KBM-7 (cell line): ENCODE data around the gene KIF16B.

Experiments
- DNase-seq: peaks from one replicate; pipeline ENCODE4 v3.0.0-alpha.2; 2015
- in situ Hi-C: fragments of 300-500 bp; cut with MboI; formaldehyde crosslinking; loops from 2 replicates; pipeline ENCODE4 v1.14.3; 2020; ENCODE audit warnings: low sequenced_read_pairs, low pct_unique_long_range_greater_than_20kb, mixed read lengths

The KIF16B gene

GRCh38 chr20:16560216-16560615, 13.0 kb downstream of the KIF16B start:
- DNase-seq: no peak

GRCh38 chr20:16556301-16556700, 16.9 kb downstream of the KIF16B start:
- in situ Hi-C loops: no loop called here
- DNase-seq: no peak

More at GRCh38 chr20:16560216-16560615, 13.0 kb downstream of the KIF16B start:
- in situ Hi-C loops: no loop called here

- in situ Hi-C loops: no loop called here
- DNase-seq: no peak
Observed at GRCh38 chr20:16555754-16556153, 17.5 kb downstream of the KIF16B start.

- no peak for DNase-seq
- in situ Hi-C loops: no loop called here
Observed at GRCh38 chr20:16554766-16555543, 18.3 kb downstream of the KIF16B start.

DNA sequence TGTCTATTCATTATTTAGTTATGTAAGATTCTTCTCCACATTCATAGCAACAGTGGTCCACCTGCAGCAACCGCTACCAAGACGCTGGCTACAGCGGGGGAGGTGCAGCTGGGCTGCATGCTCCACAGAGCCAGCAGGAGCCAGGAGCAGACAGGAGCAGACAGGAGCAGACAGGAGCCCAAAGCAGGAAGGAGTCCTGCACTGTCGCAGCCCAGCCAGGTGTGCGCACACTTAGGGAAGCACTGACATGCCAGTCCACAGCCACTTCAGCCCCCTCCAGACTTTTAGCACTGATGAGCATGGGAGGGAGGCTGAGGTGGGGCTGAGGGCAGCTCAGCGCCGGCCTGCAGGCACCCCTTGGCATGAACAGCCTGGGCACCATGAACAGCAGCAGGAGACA, 19.6 kb downstream of the KIF16B start:
- no peak for DNase-seq

DNA sequence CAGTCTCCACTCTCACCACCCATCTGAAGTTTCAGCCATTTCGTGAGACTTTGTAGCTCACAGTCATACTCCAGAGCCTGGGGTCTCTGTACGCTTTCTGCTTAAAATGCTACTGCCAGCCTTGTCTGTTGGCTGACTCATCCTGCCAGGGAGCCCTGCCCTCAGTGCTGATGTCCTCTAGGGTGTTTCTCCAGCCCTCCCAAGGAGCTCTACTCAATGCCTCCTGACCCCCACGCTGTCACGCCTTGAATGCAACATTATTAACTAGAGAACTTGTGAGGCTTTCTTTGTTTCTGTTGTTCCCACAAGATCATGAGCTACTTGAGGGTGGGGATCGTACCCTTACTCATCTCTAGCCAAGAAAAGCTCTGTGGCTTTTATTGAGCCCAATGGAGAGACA, 20.1 kb downstream of the KIF16B start:
- in situ Hi-C loops: no loop called here

More for the DNA sequence above, 19.6 kb downstream of the KIF16B start:
- in situ Hi-C loops: no loop called here

GRCh38 chr20:16552015-16552414, 21.2 kb downstream of the KIF16B start:
- in situ Hi-C loops: no loop called here
- DNase-seq: no peak

More for the DNA sequence above, 20.1 kb downstream of the KIF16B start:
- DNase-seq: no peak

DNA sequence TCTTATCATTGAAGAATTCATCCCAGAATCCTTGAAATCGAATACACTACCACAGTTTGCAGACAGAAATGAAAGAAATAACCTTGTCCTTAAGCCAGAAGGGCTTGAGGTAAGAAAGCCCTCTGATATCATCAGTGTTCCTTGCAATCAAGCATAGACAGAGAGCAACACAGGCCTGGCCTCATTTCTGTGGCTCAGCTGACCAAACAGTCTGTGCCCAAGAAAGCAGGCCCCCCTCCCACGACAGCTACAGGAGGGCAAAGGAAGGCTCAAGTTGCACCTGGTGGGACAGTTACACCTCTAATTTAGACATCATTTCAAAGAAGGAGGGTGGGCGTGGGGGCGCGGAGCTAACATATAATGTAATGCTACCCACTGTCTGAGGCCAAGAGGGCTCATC, 21.6 kb downstream of the KIF16B start:
- in situ Hi-C loops: no loop called here
- DNase-seq: no peak

- in situ Hi-C loops: no loop called here
- DNase-seq: no peak
Observed at GRCh38 chr20:16548068-16548672, 25.1 kb downstream of the KIF16B start.

DNA sequence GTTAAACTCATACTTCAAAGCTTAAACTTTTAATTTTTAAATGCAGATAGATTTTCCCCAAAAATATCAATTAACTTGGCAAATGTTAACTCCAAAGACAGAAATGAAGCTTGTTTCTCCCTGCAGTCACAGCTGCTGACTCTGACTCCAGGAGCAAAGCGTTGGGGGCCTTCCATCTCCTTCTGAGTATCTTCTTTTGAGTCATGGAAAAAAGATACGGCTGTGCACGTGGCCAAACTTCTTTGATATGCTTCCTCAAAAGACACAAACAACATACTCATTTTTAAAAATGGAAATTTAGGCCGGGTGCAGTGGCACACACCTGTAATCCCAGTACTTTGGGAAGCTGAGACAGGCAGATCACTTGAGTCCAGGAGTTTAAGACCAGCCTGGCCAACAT, 28.3 kb downstream of the KIF16B start:
- in situ Hi-C loops: no loop called here
- no peak for DNase-seq

GRCh38 chr20:16542477-16542876, 30.8 kb downstream of the KIF16B start:
- in situ Hi-C loops: no loop called here
- DNase-seq: no peak

DNA sequence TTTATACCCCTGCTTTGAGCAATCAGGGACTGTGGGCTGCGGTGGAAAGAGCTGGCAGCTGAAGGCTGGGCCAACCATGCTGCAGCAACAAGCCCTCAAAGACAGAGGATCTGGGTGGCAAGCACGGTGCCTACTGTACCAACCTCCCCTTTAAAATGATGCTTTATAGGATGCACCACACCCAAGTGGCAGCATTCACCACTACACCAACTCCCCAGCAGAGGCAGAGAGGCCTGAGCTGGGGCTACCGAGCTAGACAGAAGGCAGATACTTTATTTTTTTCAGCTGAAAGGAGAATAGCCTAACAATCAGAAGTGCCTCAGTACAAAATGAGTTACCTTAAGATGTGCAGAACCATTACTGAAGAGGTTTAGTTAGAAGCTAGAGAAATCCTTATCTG, 31.4 kb downstream of the KIF16B start:
- in situ Hi-C loops: no loop called here

DNA sequence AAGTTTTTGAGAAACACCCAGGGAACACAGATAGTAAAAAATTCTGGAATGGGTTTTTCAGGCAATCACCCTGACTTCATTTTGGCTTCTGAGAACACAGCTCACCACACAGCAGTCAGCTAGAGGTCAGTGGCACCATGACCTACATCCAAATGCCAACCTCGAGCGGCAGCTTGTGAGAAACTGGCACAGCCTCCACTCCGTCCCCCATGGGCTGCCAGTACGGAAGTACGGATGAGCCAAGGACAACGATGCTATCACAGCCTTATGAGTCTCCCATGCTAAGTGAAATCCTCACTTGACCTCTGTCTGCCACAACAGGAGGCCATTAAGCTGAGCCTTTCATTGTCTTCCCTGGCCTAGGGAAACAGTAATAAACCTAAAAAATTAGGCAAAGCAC, 32.0 kb downstream of the KIF16B start:
- no peak for DNase-seq
- in situ Hi-C loops: no loop called here

More for the DNA sequence above, 31.4 kb downstream of the KIF16B start:
- no peak for DNase-seq

DNA sequence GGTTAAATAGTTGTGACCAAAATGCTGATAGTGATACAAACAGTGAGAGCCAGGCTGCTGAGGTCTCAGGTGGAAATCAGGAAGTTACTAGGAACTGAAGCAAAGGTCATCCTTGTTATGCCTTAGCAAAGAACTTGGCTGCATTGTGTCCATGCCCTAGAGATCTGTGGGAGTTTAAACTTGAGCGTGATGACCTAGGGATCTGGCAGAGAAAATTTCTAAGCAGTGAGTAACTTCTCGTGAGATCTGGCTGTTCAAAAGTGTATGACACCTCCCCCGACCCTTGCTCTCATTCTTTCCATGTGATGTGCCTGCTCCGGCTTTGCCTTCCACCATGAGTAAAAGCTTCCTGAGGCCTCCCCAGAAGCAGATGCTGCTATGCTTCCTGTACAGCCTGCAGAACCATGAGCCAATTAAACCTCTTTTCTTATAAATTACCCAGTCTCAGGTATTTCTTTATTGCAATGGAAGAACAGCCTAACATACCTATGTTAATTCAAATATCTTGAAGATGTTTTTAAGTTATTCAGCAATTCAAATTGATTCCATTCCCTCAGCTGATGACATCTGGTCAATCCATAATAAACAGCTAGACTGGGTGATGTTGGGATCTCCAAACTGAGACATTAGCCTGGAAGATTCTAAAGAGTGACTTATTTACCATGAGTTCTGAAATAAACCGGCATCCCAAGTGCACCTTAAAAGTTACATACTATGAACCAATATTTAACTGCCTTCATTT, 33.8 kb downstream of the KIF16B start:
- in situ Hi-C loops: no loop called here
- DNase-seq: no peak

- in situ Hi-C loops: no loop called here
- DNase-seq: no peak
Observed at GRCh38 chr20:16538779-16539178, 34.5 kb downstream of the KIF16B start.

DNA sequence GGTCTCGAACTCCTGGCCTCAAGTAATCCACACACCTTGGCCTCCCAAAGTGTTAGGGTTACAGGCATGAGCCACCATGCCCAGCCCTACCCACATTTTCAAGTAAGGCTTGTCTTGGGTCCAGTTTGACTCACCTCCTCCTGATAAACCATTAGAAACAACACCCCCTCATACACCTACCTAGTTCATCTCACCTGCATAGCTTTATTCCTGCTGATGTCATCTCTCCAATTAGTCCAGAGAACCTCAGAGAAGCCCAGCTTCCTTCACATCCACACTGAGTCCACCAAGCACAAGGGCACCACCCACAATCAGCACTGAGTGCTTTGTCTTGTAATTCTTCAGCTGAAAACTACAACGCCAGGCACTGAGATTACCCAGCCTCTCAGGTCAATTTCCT, 35.3 kb downstream of the KIF16B start:
- DNase-seq: no peak
- in situ Hi-C loops: no loop called here

DNA sequence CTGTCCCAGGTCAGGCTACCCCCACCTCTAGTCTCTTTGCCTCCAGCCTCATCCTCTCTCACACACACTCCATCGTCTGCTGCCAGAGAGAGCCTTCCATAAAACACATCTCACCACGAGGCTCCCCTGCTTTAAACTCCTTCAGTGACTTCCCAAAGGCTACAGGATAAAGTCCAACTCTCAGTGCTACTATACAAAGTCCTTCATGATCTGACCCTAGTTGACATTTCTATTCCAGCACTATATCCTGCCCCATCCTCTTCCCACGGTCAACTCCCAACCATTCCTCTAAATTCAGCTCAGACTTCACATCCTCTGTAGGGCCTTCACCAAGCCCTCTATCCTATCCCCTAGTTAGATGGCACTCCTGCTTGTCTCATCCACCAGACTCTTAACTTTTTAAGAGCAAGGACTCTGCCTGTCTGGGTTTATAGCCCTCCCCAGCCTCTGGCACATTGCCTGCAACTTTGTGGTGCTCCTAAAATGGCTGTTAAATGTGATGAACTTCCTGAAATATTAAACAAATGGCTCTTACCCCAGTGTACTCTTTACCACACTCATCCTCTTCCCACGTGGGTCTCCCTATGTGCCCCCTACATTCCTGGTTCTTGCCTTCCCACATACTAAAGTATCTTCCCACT, 36.1 kb downstream of the KIF16B start:
- in situ Hi-C loops: no loop called here
- DNase-seq: peak; percentile 74

- in situ Hi-C loops: no loop called here
- peak; percentile 19 for DNase-seq
Observed at GRCh38 chr20:16535277-16535676, 38.0 kb downstream of the KIF16B start.

- in situ Hi-C loops: no loop called here
Observed at GRCh38 chr20:16533502-16533901, 39.7 kb downstream of the KIF16B start.

DNA sequence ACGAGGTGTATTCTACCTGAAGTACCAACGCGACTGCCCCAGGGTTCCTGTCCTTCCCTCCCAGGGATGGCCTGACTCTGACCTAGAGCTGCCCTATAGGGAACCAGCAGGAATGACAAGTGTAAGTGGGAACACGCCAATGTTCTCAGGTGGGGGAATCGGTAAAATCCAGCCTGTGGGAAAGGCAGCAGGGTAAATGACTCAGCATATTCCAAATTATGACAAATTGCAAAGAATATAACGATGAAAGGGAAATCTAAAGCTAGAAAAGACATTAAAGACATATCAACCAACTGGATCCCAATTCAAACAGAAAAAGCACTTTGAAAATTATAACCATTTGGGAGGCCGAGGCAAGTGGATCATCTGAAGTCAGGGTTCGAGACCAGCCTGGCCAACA, 41.8 kb downstream of the KIF16B start:
- DNase-seq: no peak
- in situ Hi-C loops: no loop called here

More at GRCh38 chr20:16533502-16533901, 39.7 kb downstream of the KIF16B start:
- DNase-seq: no peak
